G401.6 (cell line): ENCODE data around the gene HASPIN.

ENCODE experiments used
- FAIRE-seq: peaks from 2 replicates; lab custom pipeline; 2012; peaks lifted over from hg19 to GRCh38; lab: Jason Lieb, UNC

The HASPIN gene

DNA sequence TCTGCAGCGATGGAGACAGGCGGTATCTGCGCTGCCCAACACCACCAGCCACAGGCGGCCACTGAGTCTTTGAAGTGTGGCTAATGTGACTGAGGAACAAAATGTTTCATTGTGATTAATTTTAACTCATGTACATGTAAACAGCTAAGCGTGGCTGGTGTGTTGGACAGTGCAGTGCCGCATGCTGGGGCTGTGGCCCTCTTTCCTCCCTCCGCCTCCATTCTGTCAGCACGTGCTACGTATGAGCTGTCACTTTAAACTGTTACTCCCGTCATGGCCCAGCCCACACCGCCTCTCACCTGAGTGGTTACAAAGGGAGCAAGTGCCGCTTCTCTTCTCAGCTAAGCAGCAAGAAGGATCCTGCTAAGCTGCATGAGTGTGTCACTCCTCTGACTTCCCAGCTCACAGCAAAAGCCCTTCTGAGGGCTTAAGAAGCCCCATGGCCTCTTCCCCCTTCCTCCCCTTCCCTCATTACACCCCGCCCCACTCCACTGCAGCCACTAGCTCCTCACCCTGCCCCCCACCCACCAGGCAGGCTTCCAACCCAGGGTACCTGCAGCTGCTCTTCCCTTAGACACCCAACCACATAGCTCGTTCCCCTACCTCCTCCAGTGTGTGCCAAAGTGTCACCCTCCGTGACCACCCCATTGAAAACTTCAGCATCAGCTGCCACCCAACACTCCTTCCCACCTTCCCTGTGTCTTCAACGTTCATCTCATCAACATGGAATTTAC, 15.0 kb downstream of the HASPIN start:
- FAIRE-seq = no peak

DNA sequence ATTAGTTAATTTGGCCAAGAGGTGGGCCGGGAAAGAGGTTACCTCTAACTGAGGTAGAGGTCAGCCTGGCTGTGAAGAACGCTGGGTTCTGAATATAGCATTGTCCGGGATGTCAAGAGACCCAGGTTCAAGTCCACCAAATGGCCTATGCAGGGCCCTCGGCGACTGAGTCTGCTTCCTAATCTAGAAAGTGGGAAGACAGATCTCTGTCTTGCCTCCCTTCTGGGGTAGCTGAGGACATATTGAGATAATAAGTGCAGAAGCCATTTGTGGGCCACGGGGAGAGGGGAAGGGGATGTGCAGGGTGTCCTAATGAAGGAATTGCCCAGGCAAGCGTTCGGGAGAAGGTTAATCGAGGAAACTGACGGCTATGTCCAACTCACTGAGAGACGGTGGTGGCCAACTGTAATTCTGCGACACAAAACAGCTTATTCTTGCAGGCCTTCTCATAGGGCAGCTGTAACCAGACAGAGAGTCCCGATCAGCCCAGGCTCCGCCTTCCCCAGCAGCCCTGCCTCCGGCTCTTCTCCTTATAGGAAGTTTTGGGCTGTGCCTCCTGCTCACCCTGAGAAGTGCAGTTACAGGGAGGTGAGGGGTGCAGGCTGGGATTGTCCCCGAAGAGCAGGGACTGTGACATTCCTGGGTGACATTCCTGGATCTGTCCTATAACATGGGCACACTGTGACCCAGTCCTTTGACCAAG, 15.9 kb downstream of the HASPIN start:
- FAIRE-seq = no peak

DNA sequence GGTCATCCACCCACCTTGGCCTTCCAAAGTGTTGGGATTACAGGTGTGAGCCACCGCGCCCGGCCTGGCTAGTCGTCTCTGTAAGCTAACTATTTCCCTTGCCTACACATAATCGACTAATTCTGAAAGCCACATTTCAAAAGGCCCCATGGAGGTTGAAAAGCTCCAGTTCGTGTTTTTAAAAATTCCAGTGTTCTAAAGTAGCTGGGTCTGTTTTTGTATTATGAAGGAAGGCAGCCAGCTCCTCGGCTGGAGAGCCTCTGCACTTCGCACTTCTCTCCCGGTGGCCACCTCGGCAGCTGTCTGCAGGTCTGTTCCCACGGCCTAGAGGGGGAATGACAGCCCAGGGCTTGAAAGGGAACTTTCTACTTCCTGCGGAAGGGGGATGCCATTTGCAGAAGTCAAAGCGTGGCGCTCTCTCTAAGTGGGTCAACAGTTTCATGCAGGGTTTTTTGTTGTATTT, 16.9 kb downstream of the HASPIN start:
- no peak for FAIRE-seq

DNA sequence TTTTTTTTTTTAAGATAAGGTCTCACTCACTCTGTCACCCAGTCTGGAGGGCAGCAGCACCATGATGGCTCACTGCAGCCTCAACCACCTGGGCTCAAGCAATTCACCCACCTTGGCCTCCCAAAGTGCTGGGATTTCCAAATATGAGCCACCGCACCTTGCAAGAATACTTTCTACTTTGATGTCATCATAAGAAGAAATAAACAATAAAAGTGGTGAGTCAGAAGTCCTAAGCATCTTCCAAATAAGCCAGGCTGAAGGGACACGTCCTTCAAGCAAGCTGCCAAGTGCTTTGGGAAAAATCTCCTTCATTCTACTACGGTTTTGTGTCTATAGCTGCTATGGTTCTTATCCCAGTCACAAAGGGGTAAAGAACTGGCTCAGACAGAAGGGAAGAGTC, 20.3 kb downstream of the HASPIN start:
- no peak for FAIRE-seq

DNA sequence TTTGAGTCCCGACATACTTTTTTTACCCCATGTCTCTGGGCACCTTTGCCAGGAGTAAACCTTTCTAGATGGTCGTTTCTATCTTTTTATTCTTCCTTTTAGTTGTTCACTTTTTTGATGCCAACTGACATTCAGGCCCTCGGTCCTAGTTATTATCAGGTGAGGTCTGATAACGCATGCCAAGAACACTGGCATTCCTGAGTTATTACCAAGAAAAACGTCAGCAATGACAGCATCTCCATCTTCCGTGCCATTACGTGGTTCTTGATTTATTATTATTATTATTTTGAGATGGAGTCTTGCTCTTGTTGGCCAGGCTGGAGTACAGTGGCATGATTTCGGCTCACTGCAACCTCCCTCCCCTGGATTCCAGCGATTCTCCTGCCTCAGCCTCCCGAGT, 21.4 kb downstream of the HASPIN start:
- FAIRE-seq = no peak

DNA sequence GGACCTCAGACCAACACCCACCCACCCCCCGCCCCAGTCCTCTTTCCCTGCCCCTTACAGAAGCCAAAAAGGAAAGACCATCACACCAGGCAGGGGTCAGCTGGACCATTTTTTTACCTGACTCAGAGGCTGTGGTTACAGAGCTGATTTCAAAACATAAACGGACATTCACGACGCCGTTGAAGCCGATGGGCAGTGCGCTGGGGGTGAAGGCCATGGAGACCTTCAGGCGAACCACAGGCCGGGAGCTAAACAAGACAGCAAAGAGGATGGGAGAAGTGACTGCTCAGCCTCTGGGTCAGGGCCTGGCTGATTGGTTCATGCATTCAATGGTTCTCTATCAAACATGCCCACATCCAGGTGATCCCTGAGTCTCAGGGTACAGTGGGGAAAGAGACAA, 24.1 kb downstream of the HASPIN start:
- FAIRE-seq = no peak

DNA sequence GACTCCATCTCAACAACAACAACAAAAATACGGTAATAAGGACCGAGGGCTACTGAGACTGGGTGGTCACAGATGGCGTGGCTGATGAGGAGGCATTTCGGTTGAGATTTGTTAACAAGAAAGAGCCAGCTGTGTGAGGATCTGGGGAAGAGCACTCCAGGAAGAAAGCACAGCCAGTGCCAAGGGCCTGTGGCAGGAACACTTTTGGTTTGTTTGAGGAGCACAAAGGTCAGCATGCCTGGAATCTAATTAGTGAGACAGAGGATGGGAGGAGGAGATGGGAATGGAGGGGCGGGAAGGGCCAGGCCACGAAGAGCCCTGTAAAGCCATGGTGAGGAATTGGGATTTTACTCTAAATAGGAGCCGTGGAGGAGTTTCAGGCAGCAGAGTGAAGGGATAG, 24.9 kb downstream of the HASPIN start:
- no peak for FAIRE-seq

DNA sequence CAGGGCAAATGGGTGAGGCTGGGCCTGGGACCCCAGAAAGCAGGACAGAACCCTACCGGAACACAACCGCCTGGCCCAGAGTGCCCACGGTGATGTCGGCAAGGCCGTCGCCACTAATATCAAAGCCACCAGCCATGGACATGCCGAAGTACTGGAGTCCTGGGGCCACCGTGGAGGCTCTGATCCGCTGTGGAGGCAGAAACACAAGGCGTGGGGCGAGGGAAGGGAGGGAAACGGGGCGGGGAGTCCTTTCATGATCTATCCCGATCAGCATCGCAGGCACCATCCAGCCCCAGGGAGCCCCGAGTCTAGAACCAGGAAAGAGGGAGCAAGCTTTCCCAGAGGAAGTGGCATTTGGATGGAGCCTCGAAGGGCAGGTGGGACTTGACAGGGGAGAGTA, 26.6 kb downstream of the HASPIN start:
- no peak for FAIRE-seq

DNA sequence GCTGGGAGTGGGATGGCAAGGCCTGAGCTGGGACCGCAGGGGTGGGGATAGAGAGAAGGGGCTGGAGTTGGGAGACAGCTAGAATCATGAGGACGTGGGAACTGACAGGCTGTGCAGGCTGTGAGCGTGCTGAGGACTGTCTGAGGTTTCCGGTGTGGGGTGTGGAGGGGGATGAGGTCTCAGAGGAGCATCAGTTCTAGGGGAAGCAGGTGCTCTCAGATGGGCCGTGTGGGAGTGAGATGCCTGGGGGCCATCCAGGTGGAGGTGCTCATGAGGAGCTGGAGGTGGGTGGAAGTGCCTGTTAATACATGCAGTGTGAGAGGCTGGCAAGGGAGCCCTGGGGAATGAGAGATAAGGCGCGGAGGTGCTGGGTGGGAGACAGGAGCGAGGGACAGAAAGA, 27.2 kb downstream of the HASPIN start:
- no peak for FAIRE-seq

DNA sequence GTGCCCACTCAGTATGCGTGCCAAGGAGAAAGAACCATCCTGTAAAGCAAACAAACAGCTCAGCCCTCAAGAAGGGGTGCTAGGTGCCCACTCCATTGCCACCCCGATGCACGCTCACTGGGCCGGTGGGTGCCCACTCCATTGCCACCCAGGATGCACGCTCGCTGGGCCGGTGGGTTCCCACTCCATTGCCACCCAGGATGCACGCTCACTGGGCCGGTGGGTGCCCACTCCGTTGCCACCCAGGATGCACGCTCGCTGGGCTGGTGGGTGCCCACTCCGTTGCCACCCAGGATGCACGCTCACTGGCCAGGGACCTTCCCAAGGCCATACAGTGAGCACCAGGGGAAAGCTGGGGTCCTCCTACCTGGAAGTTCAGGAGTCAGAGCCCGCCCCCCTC, 28.1 kb downstream of the HASPIN start:
- FAIRE-seq = no peak

DNA sequence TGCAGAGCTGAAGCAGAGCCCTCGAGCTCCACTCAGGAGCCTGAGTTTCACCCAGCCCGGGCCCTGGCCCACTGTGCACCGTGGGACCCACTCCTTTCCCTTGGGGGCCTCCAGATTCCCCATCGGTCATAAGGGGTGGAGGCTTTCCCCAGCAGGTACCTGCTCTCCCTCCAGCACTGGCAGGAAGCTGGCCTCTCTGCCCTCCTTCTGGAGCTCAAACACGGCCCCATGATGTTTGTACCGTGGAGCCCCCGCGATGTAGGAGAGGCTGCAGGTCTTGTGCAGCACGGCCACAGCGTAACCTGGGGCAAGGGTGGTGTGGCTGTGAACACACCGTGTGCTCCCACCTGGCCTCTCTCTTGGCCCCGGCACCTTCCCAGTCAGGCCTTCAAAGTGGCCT, 29.9 kb downstream of the HASPIN start:
- no peak for FAIRE-seq

DNA sequence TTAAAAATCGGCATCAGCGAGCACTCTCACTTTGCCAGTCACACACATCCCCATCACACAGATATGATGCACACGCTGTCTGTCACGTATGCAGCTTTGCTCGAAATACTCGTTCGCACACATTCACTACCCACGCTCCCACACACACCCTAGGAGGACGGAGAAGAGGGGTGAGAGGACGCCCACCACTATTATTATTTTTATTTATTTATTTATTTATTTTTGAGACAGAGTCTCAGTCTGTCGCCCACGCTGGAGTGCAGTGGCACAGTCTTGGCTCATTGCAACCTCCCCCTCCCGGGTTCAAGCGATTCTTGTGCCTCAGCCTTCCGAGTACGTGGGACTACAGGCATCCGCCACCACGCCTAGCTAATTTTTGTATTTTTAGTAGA, 30.4 kb downstream of the HASPIN start:
- FAIRE-seq = no peak

DNA sequence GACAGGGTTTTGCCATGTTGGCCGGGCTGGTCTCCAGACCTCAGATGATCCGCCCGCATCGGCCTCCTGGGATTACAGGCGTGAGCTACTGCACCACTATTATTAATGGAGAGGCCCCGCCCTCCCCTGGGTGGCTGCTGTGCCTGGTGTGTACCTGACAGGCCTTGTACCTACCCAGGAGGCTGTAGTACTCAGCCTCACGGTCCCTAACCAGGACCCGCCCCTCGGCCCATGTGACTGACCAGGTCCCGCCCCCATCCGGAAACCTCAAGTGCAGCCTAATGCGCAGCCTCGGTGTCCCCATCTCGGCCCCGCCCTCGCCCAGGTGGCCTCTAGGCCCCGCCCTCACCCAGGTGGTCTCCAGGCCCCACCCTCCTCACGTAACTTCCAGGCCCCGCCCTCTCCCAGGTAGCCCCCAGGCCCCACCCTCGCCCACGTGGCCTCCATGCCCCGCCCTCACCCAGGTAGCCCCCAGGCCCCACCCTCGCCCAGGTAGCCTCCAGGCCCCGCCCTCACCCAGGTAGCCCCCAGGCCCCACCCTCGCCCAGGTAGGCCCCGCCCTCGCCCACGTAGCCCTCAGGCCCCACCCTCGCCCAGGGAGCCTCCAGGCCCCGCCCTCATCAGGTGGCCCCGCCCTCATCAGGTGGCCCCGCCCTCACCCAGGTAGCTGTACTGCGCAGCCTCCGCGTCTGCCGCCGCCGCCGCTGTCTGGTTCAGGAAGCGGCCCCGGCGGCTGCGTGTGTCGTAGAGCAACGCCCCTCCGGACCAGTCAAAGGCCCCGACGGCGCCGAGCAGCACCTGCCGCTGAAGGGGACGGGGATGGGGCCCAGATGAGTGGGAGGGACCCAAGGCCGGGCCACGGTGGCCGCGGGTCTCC, 31.0 kb downstream of the HASPIN start:
- FAIRE-seq = no peak

DNA sequence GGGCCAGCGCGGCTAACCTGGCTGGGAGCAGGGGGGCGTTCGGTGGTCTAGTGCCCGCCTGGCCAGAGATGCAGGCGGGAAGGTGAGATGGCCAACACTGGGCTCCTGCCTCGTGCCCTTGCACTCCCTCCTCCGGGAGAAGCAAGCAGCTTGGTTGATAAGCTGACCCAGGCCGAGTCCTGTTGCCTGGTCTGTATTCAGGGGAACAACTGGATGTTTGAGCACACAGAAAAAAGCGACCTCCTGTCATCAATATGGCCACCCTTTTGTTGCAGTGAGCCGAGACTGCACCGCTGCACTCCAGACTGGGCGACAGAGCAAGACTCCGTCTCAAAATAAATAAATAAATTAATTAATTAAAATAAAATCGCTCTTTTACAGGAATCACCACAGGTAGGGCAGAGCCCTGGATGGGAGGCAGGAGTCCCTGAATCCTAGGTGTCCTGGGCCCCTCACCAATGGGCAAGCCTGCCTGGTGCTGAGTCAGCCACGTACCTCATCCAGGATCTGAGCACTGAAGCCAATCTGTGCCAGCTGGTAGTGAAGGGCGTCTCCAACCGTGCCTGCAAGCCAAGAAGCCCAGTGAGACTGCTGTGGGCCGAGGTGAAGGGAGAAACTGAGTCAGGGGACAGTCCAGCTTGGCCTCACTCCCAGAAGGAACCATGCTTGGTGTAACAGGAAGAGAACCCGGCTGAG, 31.8 kb downstream of the HASPIN start:
- no peak for FAIRE-seq

DNA sequence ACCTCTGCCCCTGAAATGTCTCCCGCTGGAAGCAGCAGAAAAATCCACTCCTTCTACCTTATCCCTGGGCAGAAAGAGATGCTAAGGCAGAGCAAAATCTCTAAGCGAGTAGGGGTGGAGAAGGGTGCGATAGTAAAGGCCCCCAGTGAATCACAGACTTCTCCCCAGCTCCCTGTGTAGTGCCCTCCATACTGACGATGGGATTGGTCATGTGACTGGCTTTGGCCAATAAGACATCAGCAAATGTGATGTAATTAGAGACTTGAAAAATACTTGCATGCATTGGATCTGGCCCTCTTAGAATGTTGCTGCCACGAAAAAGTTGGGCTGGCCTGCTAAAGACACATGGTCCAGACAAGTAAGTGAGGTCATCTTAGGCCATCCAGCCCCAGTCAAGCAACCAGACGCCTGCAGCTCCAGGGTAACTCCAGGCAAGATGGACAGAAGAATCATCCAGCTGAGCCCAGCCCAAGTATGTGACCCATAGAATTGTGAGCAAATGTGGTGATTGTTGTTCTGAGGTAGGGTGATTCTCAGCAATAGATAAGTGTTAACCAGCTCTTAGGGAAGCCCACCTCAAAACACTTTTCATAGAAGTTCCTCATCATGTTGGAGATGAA, 36.0 kb downstream of the HASPIN start:
- no peak for FAIRE-seq

DNA sequence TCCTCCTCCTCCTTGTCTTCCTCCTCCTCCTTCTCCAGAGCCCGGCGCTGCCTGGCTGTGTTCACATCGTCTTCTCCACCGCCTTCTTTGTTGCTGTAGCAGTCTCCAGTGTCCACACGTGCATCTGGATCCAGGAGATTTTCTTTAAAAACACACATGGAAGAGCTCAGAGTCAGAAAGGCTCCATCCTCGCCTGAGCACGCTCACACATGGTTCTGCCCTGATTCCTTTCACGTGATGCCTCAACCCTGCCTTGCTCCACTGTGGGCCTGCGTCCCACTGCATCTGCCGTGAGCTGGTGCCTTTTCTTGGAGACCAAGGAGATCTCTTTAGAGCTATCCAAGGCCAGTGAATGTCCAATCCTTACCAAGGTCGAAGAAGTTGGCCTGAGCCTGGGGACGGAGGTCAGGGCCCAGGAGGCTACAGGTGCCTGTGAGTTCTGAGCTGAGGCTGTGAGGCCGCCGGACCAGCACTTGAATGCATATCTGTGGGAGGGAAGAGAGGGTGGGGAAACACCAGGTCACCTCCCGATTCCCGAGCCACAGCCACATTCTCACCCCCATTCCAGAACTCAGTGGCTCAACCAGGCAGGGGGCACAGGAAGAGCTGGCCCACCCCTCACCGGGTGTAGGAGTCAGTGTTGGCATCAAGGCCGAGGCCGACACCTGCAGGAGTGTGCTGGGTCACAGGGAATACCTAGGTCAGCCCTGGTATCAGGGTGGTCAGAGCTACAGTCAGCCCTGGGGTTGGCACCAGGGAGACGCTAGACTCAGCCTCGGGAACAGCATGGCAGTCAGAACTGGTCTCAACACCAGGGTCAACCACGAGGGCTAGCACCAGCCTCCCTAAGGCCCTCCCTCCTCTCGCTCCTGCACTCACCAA, 37.6 kb downstream of the HASPIN start:
- FAIRE-seq = no peak

DNA sequence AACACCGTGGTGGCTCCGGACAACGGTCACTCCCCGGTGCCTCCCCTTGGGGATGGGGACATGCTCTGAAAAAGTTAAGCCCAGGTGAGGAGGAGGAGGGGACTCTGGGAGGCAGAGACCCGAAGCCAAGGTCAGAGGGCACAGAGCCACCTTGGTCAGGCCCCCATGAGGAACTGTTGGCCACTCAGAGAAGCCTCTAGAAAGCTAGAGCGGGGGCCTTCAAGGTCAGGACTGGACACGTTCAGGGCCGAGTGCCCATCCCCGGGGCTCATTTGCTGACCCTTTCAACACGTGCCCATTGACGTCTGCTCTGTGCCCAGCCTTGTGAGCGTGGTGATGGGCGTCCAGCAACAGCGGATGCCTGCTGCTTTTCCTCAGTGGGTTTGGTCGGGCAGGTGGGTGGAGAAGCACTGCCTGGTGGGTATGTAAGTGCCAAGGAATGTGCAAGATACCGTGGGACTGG, 38.2 kb downstream of the HASPIN start:
- FAIRE-seq = no peak

DNA sequence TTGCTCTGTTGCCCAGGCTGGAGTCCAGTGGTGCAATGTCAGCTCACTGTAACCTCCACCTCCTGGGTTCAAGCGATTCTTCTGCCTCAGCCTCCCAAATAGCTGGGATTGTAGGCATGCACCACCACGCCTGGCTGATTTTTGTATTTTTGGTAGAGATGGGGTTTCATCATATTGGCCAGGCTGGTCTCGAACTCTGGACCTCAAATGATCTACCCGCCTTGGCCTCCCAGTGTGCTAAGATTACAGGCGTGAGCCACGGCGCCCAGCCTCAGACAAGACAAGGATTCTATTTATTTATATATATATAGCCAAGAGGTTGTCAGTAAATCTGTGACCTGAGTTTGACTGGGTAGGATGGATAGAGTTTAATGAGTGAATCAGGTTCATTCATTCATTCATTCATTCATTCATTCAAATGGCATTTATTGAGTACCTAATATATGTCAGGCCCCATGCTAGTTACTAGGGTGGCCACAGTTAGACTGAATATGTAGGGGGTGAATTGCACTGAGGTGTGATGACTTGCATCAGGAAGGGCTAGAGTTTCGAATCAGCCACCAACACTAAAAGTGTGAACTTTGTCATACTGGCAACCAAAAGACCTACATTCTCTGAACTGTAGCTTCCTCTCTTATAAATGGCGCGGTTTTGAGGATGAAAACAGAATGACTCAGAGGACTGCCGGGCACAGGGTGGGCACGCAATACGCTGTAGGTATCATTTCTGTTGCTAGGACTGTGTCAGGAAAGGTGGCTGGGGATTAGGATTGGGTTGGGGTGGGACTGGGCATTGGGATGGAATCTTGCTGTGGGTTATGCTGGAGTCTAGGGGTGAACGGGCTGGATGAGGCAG, 39.4 kb downstream of the HASPIN start:
- FAIRE-seq = no peak

DNA sequence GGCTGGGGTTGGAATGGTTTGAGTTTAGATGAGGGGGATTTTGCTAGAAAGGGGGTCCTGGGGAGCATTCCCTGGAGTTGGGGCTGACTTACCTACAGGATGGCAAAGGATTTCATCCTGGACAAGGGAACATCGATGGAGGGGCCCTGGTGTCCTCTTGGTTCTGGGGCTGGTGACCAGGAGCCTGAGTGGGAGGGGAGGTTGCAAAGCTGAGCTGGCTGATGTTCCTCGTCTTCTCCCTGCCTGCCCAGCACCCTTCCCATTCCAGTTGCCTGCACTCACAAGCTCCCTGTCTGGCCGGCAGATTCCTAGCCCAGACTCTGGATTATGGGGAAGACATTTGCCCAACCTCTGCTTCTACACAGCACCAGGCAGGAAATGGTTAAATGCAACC, 40.1 kb downstream of the HASPIN start:
- FAIRE-seq = no peak

DNA sequence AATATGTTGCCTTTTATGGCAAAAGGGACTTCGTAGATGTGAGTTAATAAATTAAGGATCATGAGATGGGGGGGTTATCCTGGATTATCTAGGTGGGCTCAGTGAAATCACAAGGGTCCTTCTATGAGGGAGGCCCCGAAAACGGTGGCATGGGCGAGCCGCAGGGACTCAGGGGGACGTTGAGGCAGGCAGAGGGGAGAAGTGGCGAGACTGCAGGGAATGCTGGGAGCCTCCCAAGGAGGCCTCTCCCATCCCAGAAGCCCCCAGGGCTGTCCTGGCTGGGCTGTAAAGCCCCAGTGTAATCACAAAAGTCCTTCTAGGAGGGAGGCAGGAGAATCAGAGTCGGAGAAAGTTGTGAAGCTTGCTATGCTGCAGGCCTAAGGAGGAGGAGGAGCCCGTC, 42.3 kb downstream of the HASPIN start:
- no peak for FAIRE-seq
